Raji (cell line): ENCODE measurements around the gene TAGLN3.

Experiments
- POLR2A ChIP-seq: IDR thresholded peaks from 2 replicates; pipeline ENCODE4 v1.6.1; 2011; ENCODE audit warnings: low read depth, low read length, control low read depth; ENCODE audit not compliant: insufficient read depth

TAGLN3 gene

GRCh38 chr3:111970376-111970775, 28.3 kb upstream of the TAGLN3 start:
- TF ChIP-seq POLR2A: no peak

GRCh38 chr3:111971533-111972130, 27.1 kb upstream of the TAGLN3 start:
- TF ChIP-seq POLR2A: no peak

GRCh38 chr3:111972891-111973290, 25.8 kb upstream of the TAGLN3 start:
- no peak for TF ChIP-seq POLR2A

GRCh38 chr3:111975131-111975530, 23.6 kb upstream of the TAGLN3 start:
- TF ChIP-seq POLR2A: no peak

GRCh38 chr3:111976254-111976653, 22.5 kb upstream of the TAGLN3 start:
- no peak for TF ChIP-seq POLR2A

GRCh38 chr3:111978583-111979433, 19.9 kb upstream of the TAGLN3 start, which contains the start of gene ABHD10:
Gene ABHD10, plus strand, starts transcription at chr3:111979026. Its CDS starts 36 bp downstream, at chr3:111979062.
- no peak for TF ChIP-seq POLR2A

GRCh38 chr3:111979434-111980038, 19.2 kb upstream of the TAGLN3 start:
- no peak for TF ChIP-seq POLR2A

GRCh38 chr3:111980716-111981456, 17.8 kb upstream of the TAGLN3 start:
- TF ChIP-seq POLR2A: no peak

- TF ChIP-seq POLR2A: no peak
Measured at GRCh38 chr3:111981457-111981763, 17.3 kb upstream of the TAGLN3 start.

- TF ChIP-seq POLR2A: no peak
Measured at GRCh38 chr3:111984636-111985298, 14.0 kb upstream of the TAGLN3 start.

- TF ChIP-seq POLR2A: no peak
Measured at GRCh38 chr3:111986800-111987199, 11.9 kb upstream of the TAGLN3 start.

- no peak for TF ChIP-seq POLR2A
Measured at GRCh38 chr3:111989061-111989678, 9.6 kb upstream of the TAGLN3 start.

GRCh38 chr3:111993038-111993437, 5.7 kb upstream of the TAGLN3 start:
- no peak for TF ChIP-seq POLR2A

- no peak for TF ChIP-seq POLR2A
Measured at GRCh38 chr3:111999484-112000324, 982 bp downstream of the TAGLN3 start.

GRCh38 chr3:112000367-112000771, 1.6 kb downstream of the TAGLN3 start:
- TF ChIP-seq POLR2A: no peak
